Endothelial cell of hepatic sinusoid (primary cell): ENCODE data around the gene ITLN1.
"Not testable (repeated sequence)": the region's sequence is repeated elsewhere in the genome, so short reads cannot be mapped to it uniquely, and the experiment has no call there.

Source experiments
- in situ Hi-C: cut with HindIII; loops from 2 replicates; pipeline ENCODE4 v1.10.0; 2017; ENCODE audit warnings: low sequenced_read_pairs

Gene ITLN1

GRCh38 chr1:160885042-160885441 lies at the start of gene ITLN1:
Gene ITLN1 (minus strand): TSS chr1:160885180. CDS start chr1:160884877, 303 bp downstream.
- in situ Hi-C loops = no loop called here

GRCh38 chr1:160933305-160933704 lies 48.3 kb upstream of the ITLN1 start:
- in situ Hi-C loops = not testable (repeated sequence)

- in situ Hi-C loops = no loop called here
Measured at GRCh38 chr1:160925652-160926244, 40.8 kb upstream of the ITLN1 start.

GRCh38 chr1:160924791-160925651 lies 40.0 kb upstream of the ITLN1 start:
- in situ Hi-C loops = no loop called here

GRCh38 chr1:160916666-160917065 lies 31.7 kb upstream of the ITLN1 start:
- in situ Hi-C loops = no loop called here

- in situ Hi-C loops = not testable (repeated sequence)
Measured at GRCh38 chr1:160913229-160913628, 28.2 kb upstream of the ITLN1 start.

- in situ Hi-C loops = no loop called here
Measured at GRCh38 chr1:160911925-160912324, 26.9 kb upstream of the ITLN1 start.

GRCh38 chr1:160911441-160911840 lies 26.5 kb upstream of the ITLN1 start:
- in situ Hi-C loops = no loop called here

- in situ Hi-C loops = no loop called here
Measured at GRCh38 chr1:160910170-160910750, 25.3 kb upstream of the ITLN1 start.

GRCh38 chr1:160907976-160908375 lies 23.0 kb upstream of the ITLN1 start:
- in situ Hi-C loops = no loop called here

GRCh38 chr1:160905617-160905989 lies 20.6 kb upstream of the ITLN1 start:
- in situ Hi-C loops = no loop called here

GRCh38 chr1:160904783-160905616 lies 20.0 kb upstream of the ITLN1 start:
- in situ Hi-C loops = no loop called here

- in situ Hi-C loops = not testable (repeated sequence)
Measured at GRCh38 chr1:160902251-160902650, 17.3 kb upstream of the ITLN1 start.

- in situ Hi-C loops = no loop called here
Measured at GRCh38 chr1:160901768-160902167, 16.8 kb upstream of the ITLN1 start.

GRCh38 chr1:160900683-160901082 lies 15.7 kb upstream of the ITLN1 start:
- in situ Hi-C loops = not testable (repeated sequence)

GRCh38 chr1:160894368-160895135 lies 9.6 kb upstream of the ITLN1 start:
- in situ Hi-C loops = not testable (repeated sequence)

- in situ Hi-C loops = no loop called here
Measured at GRCh38 chr1:160891474-160891873, 6.5 kb upstream of the ITLN1 start.

GRCh38 chr1:160888926-160889325 lies 3.9 kb upstream of the ITLN1 start:
- in situ Hi-C loops = no loop called here

GRCh38 chr1:160887071-160887470 lies 2.1 kb upstream of the ITLN1 start:
- in situ Hi-C loops = no loop called here

GRCh38 chr1:160884579-160884978 lies 401 bp downstream of the ITLN1 start:
- in situ Hi-C loops = no loop called here
